Neural cell (in vitro differentiated cells): ENCODE data around the gene AIF1L. TPM values are rescaled to one million over a fixed set of nuclear protein-coding genes. Genes with fewer than 3 reads are reported as not detected.
"Not testable (repeated sequence)": the region's sequence is repeated elsewhere in the genome, so short reads cannot be mapped to it uniquely, and the experiment has no call there.

Source experiments
- H2AFZ ChIP-seq: fragments of 200-600, 300-800 bp; sonication (generic), shearing (Covaris generic); 2 replicates; pipeline ENCODE4 v1.6.0; 2014; ENCODE audit warnings: low read depth, mild to moderate bottlenecking, antibody characterized with exemption, low read length, moderate library complexity
- H3F3A ChIP-seq: fragments of 200-600 bp; shearing (Covaris generic); 2 replicates; pipeline ENCODE4 v1.6.1; 2016; ENCODE audit warnings: mild to moderate bottlenecking, moderate library complexity, mixed read lengths, antibody characterized with exemption, low read length; ENCODE audit not compliant: insufficient read depth, poor library complexity, severe bottlenecking
- H3K27ac ChIP-seq: fragments of 200-600, 300-800 bp; sonication (generic), shearing (Covaris generic); 2 replicates; pipeline ENCODE4 v1.5.1; 2014; ENCODE audit warnings: mild to moderate bottlenecking, low read length, moderate library complexity
- H3K27me3 ChIP-seq: fragments of 300-800, 200-600 bp; sonication (generic), shearing (Covaris generic); 2 replicates; pipeline ENCODE4 v1.6.0; 2014; ENCODE audit warnings: mild to moderate bottlenecking, low read depth, low read length, moderate library complexity; ENCODE audit not compliant: insufficient read depth
- H3K36me3 ChIP-seq: fragments of 300-800, 200-600 bp; sonication (generic), shearing (Covaris generic); 2 replicates; pipeline ENCODE4 v1.5.1; 2014; ENCODE audit warnings: mild to moderate bottlenecking, antibody characterized with exemption, low read length, moderate library complexity; ENCODE audit not compliant: insufficient read depth
- H3K4me2 ChIP-seq: fragments of 300-800, 200-600 bp; sonication (generic), shearing (Covaris generic); 2 replicates; pipeline ENCODE4 v1.6.0; 2014; ENCODE audit warnings: mild to moderate bottlenecking, low read length
- H3K4me3 ChIP-seq: fragments of 300-800, 200-600 bp; sonication (generic), shearing (Covaris generic); 2 replicates; pipeline ENCODE4 v1.5.1; 2014; ENCODE audit warnings: mild to moderate bottlenecking, low read length, moderate library complexity
- H3K79me2 ChIP-seq: fragments of 200-600 bp; shearing (Covaris generic); replicated peaks from 2 replicates; pipeline ENCODE4 v1.6.0; 2014; ENCODE audit warnings: mild to moderate bottlenecking, low read length, moderate library complexity; ENCODE audit not compliant: insufficient read depth
- H3K9ac ChIP-seq: fragments of 300-800, 200-600 bp; sonication (generic), shearing (Covaris generic); 2 replicates; pipeline ENCODE4 v1.6.1; 2016; ENCODE audit warnings: mild to moderate bottlenecking, low read length, mixed read lengths
- H3K9me2 ChIP-seq: fragments of 200-600 bp; shearing (Covaris generic); 2 replicates; pipeline ENCODE4 v1.6.1; 2016; ENCODE audit warnings: mild to moderate bottlenecking, low read length, mixed read lengths; ENCODE audit not compliant: insufficient read depth
- H3K9me3 ChIP-seq: fragments of 200-600, 300-800 bp; sonication (generic), shearing (Covaris generic); 2 replicates; pipeline ENCODE4 v1.6.1; 2016; ENCODE audit warnings: mild to moderate bottlenecking, mixed run types, low read length, moderate library complexity, mixed read lengths
- H4K20me1 ChIP-seq: fragments of 200-600 bp; shearing (Covaris generic); 2 replicates; pipeline ENCODE4 v1.6.1; 2016; ENCODE audit warnings: mild to moderate bottlenecking, mixed run types; ENCODE audit not compliant: insufficient read depth
- EP300 ChIP-seq: fragments of 450-650 bp; conservative IDR thresholded peaks from 2 replicates; pipeline ENCODE4 v1.6.1; 2014; ENCODE audit warnings: antibody characterized with exemption, mild to moderate bottlenecking, moderate library complexity; ENCODE audit not compliant: poor library complexity, severe bottlenecking
- EZH2 ChIP-seq: fragments of 200-600, 300-800 bp; shearing (Covaris generic), sonication (generic); IDR thresholded peaks from 2 replicates; pipeline ENCODE4 v1.6.1; 2014; ENCODE audit warnings: antibody characterized with exemption, low read length, borderline replicate concordance, mild to moderate bottlenecking; ENCODE audit not compliant: insufficient read depth, poor library complexity, severe bottlenecking
- MXI1 ChIP-seq: fragments of 450-650 bp; conservative IDR thresholded peaks from 2 replicates; pipeline ENCODE4 v1.6.1; 2014; ENCODE audit warnings: antibody characterized with exemption, mild to moderate bottlenecking; ENCODE audit not compliant: poor library complexity, severe bottlenecking
- POLR2AphosphoS5 ChIP-seq: IDR thresholded peaks from 2 replicates; pipeline ENCODE4 v1.6.1; 2012
- RAD21 ChIP-seq: fragments of 450-650 bp; conservative IDR thresholded peaks from 2 replicates; pipeline ENCODE4 v1.6.1; 2014; ENCODE audit warnings: antibody characterized with exemption, mild to moderate bottlenecking, moderate library complexity
- SMC3 ChIP-seq: fragments of 450-650 bp; conservative IDR thresholded peaks from 2 replicates; pipeline ENCODE4 v1.6.1; 2014; ENCODE audit warnings: antibody characterized with exemption, mild to moderate bottlenecking, moderate library complexity; ENCODE audit not compliant: poor library complexity
- TAF1 ChIP-seq: IDR thresholded peaks from 2 replicates; pipeline ENCODE4 v1.6.1; 2012; ENCODE audit warnings: low read depth
- polyA plus RNA-seq: library from polyadenylated mRNA; depleted of rRNA; stranded (reverse); fragments of >200 nt; gene quantifications from 2 replicates; pipeline ENCODE4 v1.2.3, GENCODE V29; 2014
- TF ChIP-seq, protein P1 (sequence below): fragments of 450-650 bp; IDR thresholded peaks from 2 replicates; pipeline ENCODE4 v1.5.1; 2014; ENCODE audit warnings: antibody characterized with exemption, mild to moderate bottlenecking, moderate library complexity; ENCODE audit not compliant: poor library complexity, severe bottlenecking
- TF ChIP-seq, protein P2 (sequence below): IDR thresholded peaks from 2 replicates; pipeline ENCODE4 v1.6.1; 2012; ENCODE audit warnings: borderline replicate concordance

The AIF1L gene
- polyA plus RNA-seq, 1 donor from 2014 or later = 3.4 TPM

DNA sequence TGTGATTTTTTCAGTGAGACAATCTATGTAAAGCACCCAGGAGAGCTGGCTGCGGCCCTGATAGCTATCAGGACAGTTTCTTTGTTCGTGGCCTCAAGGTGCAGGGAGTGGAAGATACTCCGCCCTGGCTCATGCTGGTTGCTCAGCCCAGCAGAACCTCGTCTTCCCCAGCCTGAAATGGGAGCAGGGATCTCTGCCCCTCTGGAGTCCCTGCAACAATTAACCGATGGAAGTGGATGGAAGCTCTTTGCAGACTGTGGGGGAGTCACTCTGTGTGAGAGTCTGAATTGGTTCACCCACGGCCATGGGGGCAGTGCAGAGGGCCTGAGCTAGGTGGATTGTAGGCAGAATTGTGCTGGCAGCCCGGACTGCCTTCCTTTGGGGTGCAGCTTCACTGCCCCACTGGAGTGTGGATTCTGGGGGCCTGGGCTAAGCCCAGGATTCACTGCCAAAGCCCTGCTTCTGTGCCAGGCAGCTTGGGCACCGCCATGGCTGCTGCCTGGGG lies 2.8 kb downstream of the AIF1L start:
- no peak overlapping the region for H2AFZ ChIP-seq
- TF ChIP-seq EP300 (no peak), POLR2AphosphoS5 (no peak), MXI1 (no peak), TAF1 (no peak), EZH2 (no peak), RAD21 (no peak), SMC3 (no peak)
- TF ChIP-seq, protein P1, sequence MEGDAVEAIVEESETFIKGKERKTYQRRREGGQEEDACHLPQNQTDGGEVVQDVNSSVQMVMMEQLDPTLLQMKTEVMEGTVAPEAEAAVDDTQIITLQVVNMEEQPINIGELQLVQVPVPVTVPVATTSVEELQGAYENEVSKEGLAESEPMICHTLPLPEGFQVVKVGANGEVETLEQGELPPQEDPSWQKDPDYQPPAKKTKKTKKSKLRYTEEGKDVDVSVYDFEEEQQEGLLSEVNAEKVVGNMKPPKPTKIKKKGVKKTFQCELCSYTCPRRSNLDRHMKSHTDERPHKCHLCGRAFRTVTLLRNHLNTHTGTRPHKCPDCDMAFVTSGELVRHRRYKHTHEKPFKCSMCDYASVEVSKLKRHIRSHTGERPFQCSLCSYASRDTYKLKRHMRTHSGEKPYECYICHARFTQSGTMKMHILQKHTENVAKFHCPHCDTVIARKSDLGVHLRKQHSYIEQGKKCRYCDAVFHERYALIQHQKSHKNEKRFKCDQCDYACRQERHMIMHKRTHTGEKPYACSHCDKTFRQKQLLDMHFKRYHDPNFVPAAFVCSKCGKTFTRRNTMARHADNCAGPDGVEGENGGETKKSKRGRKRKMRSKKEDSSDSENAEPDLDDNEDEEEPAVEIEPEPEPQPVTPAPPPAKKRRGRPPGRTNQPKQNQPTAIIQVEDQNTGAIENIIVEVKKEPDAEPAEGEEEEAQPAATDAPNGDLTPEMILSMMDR = no peak
- TF ChIP-seq, protein P2, sequence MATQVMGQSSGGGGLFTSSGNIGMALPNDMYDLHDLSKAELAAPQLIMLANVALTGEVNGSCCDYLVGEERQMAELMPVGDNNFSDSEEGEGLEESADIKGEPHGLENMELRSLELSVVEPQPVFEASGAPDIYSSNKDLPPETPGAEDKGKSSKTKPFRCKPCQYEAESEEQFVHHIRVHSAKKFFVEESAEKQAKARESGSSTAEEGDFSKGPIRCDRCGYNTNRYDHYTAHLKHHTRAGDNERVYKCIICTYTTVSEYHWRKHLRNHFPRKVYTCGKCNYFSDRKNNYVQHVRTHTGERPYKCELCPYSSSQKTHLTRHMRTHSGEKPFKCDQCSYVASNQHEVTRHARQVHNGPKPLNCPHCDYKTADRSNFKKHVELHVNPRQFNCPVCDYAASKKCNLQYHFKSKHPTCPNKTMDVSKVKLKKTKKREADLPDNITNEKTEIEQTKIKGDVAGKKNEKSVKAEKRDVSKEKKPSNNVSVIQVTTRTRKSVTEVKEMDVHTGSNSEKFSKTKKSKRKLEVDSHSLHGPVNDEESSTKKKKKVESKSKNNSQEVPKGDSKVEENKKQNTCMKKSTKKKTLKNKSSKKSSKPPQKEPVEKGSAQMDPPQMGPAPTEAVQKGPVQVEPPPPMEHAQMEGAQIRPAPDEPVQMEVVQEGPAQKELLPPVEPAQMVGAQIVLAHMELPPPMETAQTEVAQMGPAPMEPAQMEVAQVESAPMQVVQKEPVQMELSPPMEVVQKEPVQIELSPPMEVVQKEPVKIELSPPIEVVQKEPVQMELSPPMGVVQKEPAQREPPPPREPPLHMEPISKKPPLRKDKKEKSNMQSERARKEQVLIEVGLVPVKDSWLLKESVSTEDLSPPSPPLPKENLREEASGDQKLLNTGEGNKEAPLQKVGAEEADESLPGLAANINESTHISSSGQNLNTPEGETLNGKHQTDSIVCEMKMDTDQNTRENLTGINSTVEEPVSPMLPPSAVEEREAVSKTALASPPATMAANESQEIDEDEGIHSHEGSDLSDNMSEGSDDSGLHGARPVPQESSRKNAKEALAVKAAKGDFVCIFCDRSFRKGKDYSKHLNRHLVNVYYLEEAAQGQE = no peak
- H3K9me2 ChIP-seq = no peaks in the 10 kb centered on the region
- H3K4me3 ChIP-seq = no peak overlapping the region
- no peaks in the 10 kb centered on the region for H4K20me1 ChIP-seq
- H3K36me3 ChIP-seq = no peaks in the 10 kb centered on the region
- peaks cover 3% of the 10 kb centered on the region for H3F3A ChIP-seq
- H3K27ac ChIP-seq = no peak overlapping the region
- H3K79me2 ChIP-seq = no peaks in the 10 kb centered on the region
- H3K9me3 ChIP-seq = no peaks in the 10 kb centered on the region
- H3K4me2 ChIP-seq = no peak overlapping the region
- H3K27me3 ChIP-seq = peaks cover 20% of the 10 kb centered on the region
- H3K9ac ChIP-seq = no peak overlapping the region

DNA sequence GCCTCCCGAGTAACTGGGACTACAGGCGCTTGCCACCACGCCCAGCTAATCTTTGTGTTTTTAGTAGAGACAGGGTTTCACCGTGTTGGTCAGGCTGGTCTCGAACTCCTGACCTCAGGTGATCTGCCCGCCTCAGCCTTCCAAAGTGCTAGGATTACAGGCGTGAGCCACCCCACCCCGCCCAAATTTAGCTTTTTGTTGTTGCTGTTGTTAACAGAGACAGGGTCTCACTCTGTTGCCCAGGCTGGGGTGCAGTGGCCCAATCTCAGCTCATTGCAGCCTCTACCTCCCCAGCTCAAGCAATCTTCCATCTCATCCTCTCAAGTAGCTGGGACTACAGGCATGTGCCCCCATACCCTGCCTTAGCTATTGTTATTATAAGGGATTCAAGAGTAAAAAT lies 3.5 kb downstream of the AIF1L start:
- not testable (repeated sequence) for H3K4me2 ChIP-seq, H3K79me2 ChIP-seq

DNA sequence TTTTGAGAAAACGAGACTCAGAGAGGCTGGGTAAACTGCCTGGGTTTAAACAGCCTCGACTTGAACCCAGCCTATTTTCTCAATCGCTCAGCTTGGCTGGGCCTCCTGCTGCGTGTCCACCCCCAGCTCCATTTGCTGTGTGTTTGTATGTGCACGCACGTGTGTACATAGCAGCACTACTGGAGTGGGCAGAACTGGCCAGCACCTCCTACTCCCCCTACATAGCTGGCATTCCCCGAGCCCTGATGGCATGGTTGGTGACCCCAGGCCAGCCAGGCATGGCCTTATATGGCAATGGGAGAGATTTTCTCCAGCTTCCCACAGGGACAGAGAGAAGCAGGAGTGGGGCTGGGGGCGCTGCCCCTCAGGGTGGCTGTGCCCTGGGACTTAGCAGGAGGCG lies 4.1 kb downstream of the AIF1L start:
- TF ChIP-seq EP300 = no peak
- TF ChIP-seq, protein P2 = no peak
- no peak for TF ChIP-seq RAD21
- Histone ChIP-seq H3F3A (peaks cover 3% of the 10 kb centered on the region), H3K27ac (no peak overlapping the region), H2AFZ (no peak overlapping the region), H3K4me2 (no peak overlapping the region), H3K36me3 (no peaks in the 10 kb centered on the region), H3K9me2 (no peaks in the 10 kb centered on the region), H3K79me2 (no peaks in the 10 kb centered on the region), H3K27me3 (peaks cover 20% of the 10 kb centered on the region), H4K20me1 (no peaks in the 10 kb centered on the region), H3K9ac (no peak overlapping the region), H3K4me3 (no peak overlapping the region), H3K9me3 (no peaks in the 10 kb centered on the region)

More for the DNA sequence above, 3.5 kb downstream of the AIF1L start:
- not testable (repeated sequence) for H3F3A ChIP-seq, H3K9me3 ChIP-seq, H2AFZ ChIP-seq, H3K27ac ChIP-seq, H3K36me3 ChIP-seq, H3K9ac ChIP-seq, H4K20me1 ChIP-seq, H3K9me2 ChIP-seq, H3K4me3 ChIP-seq
- H3K27me3 ChIP-seq = peaks cover 20% of the 10 kb centered on the region
